B cell (primary cell): ENCODE data around the gene FIG4. TPM values are rescaled to one million over a fixed set of nuclear protein-coding genes. Genes with fewer than 3 reads are reported as not detected.
A peak's percentile ranks its signal among the peaks of the same experiment; 100 is the strongest.

Source experiments
- ATAC-seq: fragments of 200-7000 bp; cut with Tn5 transposase; one replicate; pipeline ENCODE4 v1.10.0; 2021; ENCODE audit warnings: low read depth, mild to moderate bottlenecking, moderate number of reproducible peaks, moderate library complexity
- CTCF ChIA-PET: fragments of 350-600 bp; sonication (Branson Sonifier 250); formaldehyde crosslinking; loops from one replicate; lab custom pipeline; 2021; ENCODE audit warnings: antibody characterized with exemption, inconsistent platforms; lab: Charles Lee
- POLR2A ChIA-PET: fragments of 350-600 bp; sonication (Branson Sonifier 250); formaldehyde crosslinking; loops from one replicate; lab custom pipeline; 2021; ENCODE audit warnings: antibody characterized with exemption; lab: Charles Lee
- DNase-seq: peaks from one replicate; pipeline ENCODE4 v3.0.0; 2013
- H2AFZ ChIP-seq: 2 replicates; pipeline ENCODE4 v1.6.1; 2012; ENCODE audit warnings: mild to moderate bottlenecking, low read depth, low read length; ENCODE audit not compliant: insufficient read depth, poor library complexity, severe bottlenecking
- H3K27ac ChIP-seq, 2 donors: 1 replicate in 1 of 2; 2 replicates in 1 of 2; pipeline ENCODE4 v1.5.1; 2012 to 2013; ENCODE audit warnings: low read length in 2 of 2, mild to moderate bottlenecking in 2 of 2, moderate library complexity in 1 of 2
- H3K27me3 ChIP-seq, 4 experiments: fragments of 200-600 bp in 1 of 4; sonication (generic) in 1 of 4; replicated peaks in 1 of 4; 1 replicate in 2 of 4; 2 replicates in 2 of 4; pipeline versions ENCODE4 v1.6.1 to v1.7.0; 2013 to 2016; ENCODE audit warnings: low read length in 3 of 4, mild to moderate bottlenecking in 2 of 4, mixed read lengths in 1 of 4, moderate library complexity in 1 of 4; ENCODE audit not compliant: insufficient read depth in 4 of 4, control insufficient read depth in 3 of 4; ENCODE audit errors: control extremely low read depth in 1 of 4
- H3K36me3 ChIP-seq, 2 experiments: replicated peaks in 1 of 2; 1 replicate in 1 of 2; 2 replicates in 1 of 2; pipeline versions ENCODE4 v1.6.1 to v1.7.1; 2013; ENCODE audit warnings: low read length in 1 of 2; ENCODE audit not compliant: insufficient read depth in 2 of 2, control insufficient read depth in 1 of 2; ENCODE audit errors: control extremely low read depth in 1 of 2, extremely low read depth in 1 of 2
- H3K4me1 ChIP-seq, 2 donors: fragments of 200-600 bp in 1 of 2; sonication (generic) in 1 of 2; 1 replicate in 1 of 2; 2 replicates in 1 of 2; pipeline versions ENCODE4 v1.5.1 to v1.6.1; 2013 to 2017; ENCODE audit warnings: low read length in 2 of 2; ENCODE audit not compliant: control insufficient read depth in 2 of 2, insufficient read depth in 2 of 2
- H3K4me2 ChIP-seq: replicated peaks from 2 replicates; pipeline ENCODE3; 2012; ENCODE audit warnings: mild to moderate bottlenecking, low read depth, low read length; ENCODE audit not compliant: poor library complexity, severe bottlenecking
- H3K4me3 ChIP-seq, 5 experiments: fragments of 200-600 bp in 1 of 5; sonication (generic) in 1 of 5; 1 replicate in 3 of 5; 2 replicates in 2 of 5; pipeline versions ENCODE4 v1.5.1 to v1.7.0; 2011 to 2016; ENCODE audit warnings: low read length in 4 of 5, mild to moderate bottlenecking in 4 of 5, low read depth in 2 of 5, control low read depth in 1 of 5, moderate library complexity in 1 of 5; ENCODE audit not compliant: insufficient read depth in 1 of 5; ENCODE audit errors: control extremely low read depth in 1 of 5, extremely low read depth in 1 of 5
- H3K79me2 ChIP-seq: fragments of 200-600 bp; sonication (generic); one replicate; pipeline ENCODE4 v1.6.0; 2016; ENCODE audit warnings: low read length; ENCODE audit not compliant: control insufficient read depth, insufficient read depth
- H3K9ac ChIP-seq: fragments of 200-600 bp; sonication (generic); 2 replicates; pipeline ENCODE4 v1.6.1; 2017; ENCODE audit warnings: mild to moderate bottlenecking, low read length, moderate library complexity
- H3K9me3 ChIP-seq, 3 donors: one replicate each; pipeline versions ENCODE4 v1.6.1 to v1.7.1; 2013; ENCODE audit warnings: low read length in 2 of 3; ENCODE audit not compliant: control insufficient read depth in 2 of 3, insufficient read depth in 1 of 3; ENCODE audit errors: control extremely low read depth in 1 of 3
- H4K20me1 ChIP-seq: 2 replicates; pipeline ENCODE4 v1.6.0; 2012; ENCODE audit warnings: mild to moderate bottlenecking, low read length; ENCODE audit not compliant: insufficient read depth, control insufficient read depth, poor library complexity, severe bottlenecking
- H3K27ac Mint-ChIP-seq: one replicate; pipeline ENCODE4 v1.8.0; 2021; ENCODE audit warnings: mixed read lengths
- H3K27me3 Mint-ChIP-seq: one replicate; pipeline ENCODE4 v1.8.0; 2021; ENCODE audit warnings: mixed read lengths
- H3K4me1 Mint-ChIP-seq: one replicate; pipeline ENCODE4 v1.8.0; 2021; ENCODE audit warnings: mixed read lengths
- H3K4me3 Mint-ChIP-seq: one replicate; pipeline ENCODE4 v1.8.0; 2021; ENCODE audit warnings: mixed read lengths
- H3K9me3 Mint-ChIP-seq: one replicate; pipeline ENCODE4 v1.8.0; 2022; ENCODE audit warnings: mixed read lengths; ENCODE audit not compliant: insufficient read depth
- CTCF ChIP-seq: fragments of 200-600 bp; IDR thresholded peaks from one replicate; pipeline ENCODE4 v1.8.0; 2022; ENCODE audit warnings: antibody characterized with exemption, mild to moderate bottlenecking
- EZH2 ChIP-seq: IDR thresholded peaks from 2 replicates; pipeline ENCODE4 v1.6.1; 2012; ENCODE audit warnings: borderline replicate concordance, low read depth, mild to moderate bottlenecking, moderate library complexity, low read length; ENCODE audit not compliant: insufficient read depth, poor library complexity, severe bottlenecking
- WGBS: methylation state at CpG from one replicate; pipeline ENCODE4 v1.1.5; 2013; ENCODE audit warnings: missing lambda C conversion rate; ENCODE audit not compliant: insufficient coverage; 5-methylcytosine and 5-hydroxymethylcytosine counted together
- intact Hi-C: fragments of 100-400 bp; cut with micrococcal nuclease; formaldehyde crosslinking; loops from one replicate; pipeline ENCODE4 v1.10.0; 2022
- polyA plus RNA-seq: library from polyadenylated mRNA; depleted of rRNA; stranded (reverse); fragments of >200 nt; gene quantifications from 2 replicates; pipeline ENCODE4 v1.2.3, GENCODE V29; 2012
- total RNA-seq, 2 donors: library from RNA; stranded (reverse); fragments of 120-200 nt in 1 of 2; gene quantifications; 1 replicate in 1 of 2; 2 replicates in 1 of 2; pipeline versions ENCODE4 v1.2.3 to v1.2.4, GENCODE V29; 2013 to 2022

Gene FIG4
- total and polyA plus RNA-seq, 2 donors (not counting 1 experiment from before 2014, with no cell fraction given) = 28.2 to 31.5 TPM

- ChIA-PET CTCF (interaction anchor here (1.1 kb wide), 1 partner anchor 219 kb away, joined by 4 read pairs; no protein-coding TSS in a partner anchor), POLR2A (no interaction called here)
- no peak overlapping the region for H2AFZ ChIP-seq
- peaks cover 4 to 22% of the 10 kb centered on the region in 2 experiments for H3K36me3 ChIP-seq
- H3K9ac ChIP-seq = peak overlapping the region; percentile 36
- 40% methylated on average over 3 of the region's 4 CpGs for WGBS
- H3K27ac ChIP-seq = peak overlapping the region; percentile 54 to 73
- Mint-ChIP-seq H3K9me3 (no peaks in the 10 kb centered on the region), H3K4me1 (peaks cover 26% of the 10 kb centered on the region), H3K27ac (peak overlapping the region; percentile 62), H3K27me3 (no peaks in the 10 kb centered on the region), H3K4me3 (peak overlapping the region; percentile 61)
- no peak for ATAC-seq
- peaks cover 19 to 24% of the 10 kb centered on the region in 2 donors for H3K4me1 ChIP-seq
- H3K4me3 ChIP-seq = no peak overlapping the region
- no peaks in the 10 kb centered on the region for H3K27me3 ChIP-seq
- no peaks in the 10 kb centered on the region for H3K79me2 ChIP-seq
- peak overlapping the region; percentile 51 for H3K4me2 ChIP-seq
- no peaks in the 10 kb centered on the region for H4K20me1 ChIP-seq
- intact Hi-C loops = no loop called here
- TF ChIP-seq EZH2 = no peak
- no peak for TF ChIP-seq CTCF
- no peaks in the 10 kb centered on the region for H3K9me3 ChIP-seq
- DNase-seq = peak; percentile 45
Measured at GRCh38 chr6:109820706-109821350, 129.7 kb downstream of the FIG4 start.

DNA sequence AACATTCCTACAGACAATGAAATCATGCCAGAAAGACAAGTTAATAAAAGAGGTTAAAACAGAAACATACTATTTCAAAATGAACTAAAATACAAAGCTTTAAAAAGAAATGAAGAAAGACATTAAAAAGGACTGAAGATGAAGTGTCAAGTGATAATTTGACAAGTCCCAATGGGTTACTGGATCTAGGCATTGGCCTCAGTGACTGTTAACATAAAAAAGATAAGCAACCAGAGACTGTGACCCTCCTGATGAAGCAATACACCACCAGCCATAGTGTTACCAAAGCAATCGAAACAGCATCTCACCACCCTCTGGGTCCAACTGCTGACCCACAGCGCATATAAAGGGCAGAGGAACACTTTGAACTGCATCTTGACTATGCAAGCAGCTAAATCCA is 130.3 kb downstream of the FIG4 start:
- Mint-ChIP-seq H3K9me3 (no peaks in the 10 kb centered on the region), H3K27me3 (no peaks in the 10 kb centered on the region), H3K4me3 (no peak overlapping the region), H3K27ac (no peak overlapping the region), H3K4me1 (peaks cover 26% of the 10 kb centered on the region)
- no peak overlapping the region for H3K4me3 ChIP-seq
- no CpG with 5 or more reads among the region's 2 CpGs for WGBS
- ChIA-PET POLR2A (no interaction called here), CTCF (interaction anchor here (1.1 kb wide), 1 partner anchor 218 kb away, joined by 4 read pairs; no protein-coding TSS in a partner anchor)
- DNase-seq (no peak), ATAC-seq (no peak)
- no peaks in the 10 kb centered on the region for H3K79me2 ChIP-seq
- no peaks in the 10 kb centered on the region for H3K27me3 ChIP-seq
- H4K20me1 ChIP-seq = no peaks in the 10 kb centered on the region
- no peak overlapping the region for H2AFZ ChIP-seq
- intact Hi-C loops = no loop called here
- H3K36me3 ChIP-seq = peaks cover 4 to 25% of the 10 kb centered on the region in 2 experiments
- peaks cover 19 to 24% of the 10 kb centered on the region in 2 donors for H3K4me1 ChIP-seq
- TF ChIP-seq EZH2 = no peak
- H3K4me2 ChIP-seq = peak overlapping the region; percentile 51
- peak overlapping the region in 1 of 2 donors; percentile 73 for H3K27ac ChIP-seq
- no peaks in the 10 kb centered on the region for H3K9me3 ChIP-seq
- no peak overlapping the region for H3K9ac ChIP-seq
